SK-N-SH treated with all-trans-retinoic acid at 6 μM for 48 hours (cell line): ENCODE data around the gene ADH5.
"Not testable (repeated sequence)": the region's sequence is repeated elsewhere in the genome, so short reads cannot be mapped to it uniquely, and the experiment has no call there.

Experiments
- ARNTL ChIP-seq: fragments of 450-650 bp; formaldehyde crosslinking; IDR thresholded peaks from 2 replicates; pipeline ENCODE4 v1.5.0; 2020; ENCODE audit warnings: low read depth, mild to moderate bottlenecking, moderate library complexity, borderline replicate concordance
- GLIS3 ChIP-seq: fragments of 250-450 bp; sonication (Bioruptor Pico); IDR thresholded peaks from 2 replicates; pipeline ENCODE4 v1.5.0; 2020; ENCODE audit warnings: mild to moderate bottlenecking, moderate library complexity
- OSR1 ChIP-seq: fragments of 250-450 bp; sonication (Bioruptor Pico); IDR thresholded peaks from 2 replicates; pipeline ENCODE4 v1.8.0; 2022; ENCODE audit warnings: moderate library complexity, mild to moderate bottlenecking, inconsistent platforms
- PPARA ChIP-seq: fragments of 250-450 bp; sonication (Bioruptor Pico); IDR thresholded peaks from 2 replicates; pipeline ENCODE4 v1.5.0; 2020; ENCODE audit warnings: mild to moderate bottlenecking, borderline replicate concordance
- SNAI2 ChIP-seq: fragments of 250-450 bp; sonication (Bioruptor Pico); IDR thresholded peaks from 2 replicates; pipeline ENCODE4 v1.5.0; 2020; ENCODE audit warnings: mild to moderate bottlenecking, moderate library complexity
- TCF4 ChIP-seq: fragments of 250-450 bp; sonication (Bioruptor Pico); IDR thresholded peaks from 2 replicates; pipeline ENCODE4 v1.8.0; 2021; ENCODE audit warnings: mild to moderate bottlenecking, moderate library complexity, borderline replicate concordance
- TOX ChIP-seq: fragments of 250-450 bp; sonication (Bioruptor Pico); IDR thresholded peaks from 2 replicates; pipeline ENCODE4 v1.8.0; 2021; ENCODE audit warnings: mild to moderate bottlenecking, moderate library complexity, borderline replicate concordance
- ZC3H10 ChIP-seq: fragments of 250-450 bp; sonication (Bioruptor Pico); IDR thresholded peaks from 2 replicates; pipeline ENCODE4 v1.5.1; 2021; ENCODE audit warnings: mild to moderate bottlenecking, moderate library complexity
- ZFP3 ChIP-seq: fragments of 250-450 bp; sonication (Bioruptor Pico); IDR thresholded peaks from 2 replicates; pipeline ENCODE4 v1.5.0; 2020; ENCODE audit warnings: mild to moderate bottlenecking, moderate library complexity
- ZNF70 ChIP-seq: fragments of 450-650 bp; formaldehyde crosslinking; IDR thresholded peaks from 2 replicates; pipeline ENCODE4 v1.5.0; 2020; ENCODE audit warnings: mild to moderate bottlenecking, moderate library complexity
- ZNF8 ChIP-seq: fragments of 450-650 bp; formaldehyde crosslinking; IDR thresholded peaks from 2 replicates; pipeline ENCODE4 v1.5.0; 2020; ENCODE audit warnings: mild to moderate bottlenecking, moderate library complexity
- TF ChIP-seq, protein P1 (sequence below): fragments of 250-450 bp; sonication (Bioruptor Pico); IDR thresholded peaks from 2 replicates; pipeline ENCODE4 v1.8.0; 2021; ENCODE audit warnings: low read depth, mild to moderate bottlenecking, moderate library complexity, borderline replicate concordance
- TF ChIP-seq, protein P2 (sequence below): fragments of 250-450 bp; sonication (Bioruptor Pico); IDR thresholded peaks from 2 replicates; pipeline ENCODE4 v1.8.0; 2020; ENCODE audit warnings: mild to moderate bottlenecking, moderate library complexity, borderline replicate concordance

DNA sequence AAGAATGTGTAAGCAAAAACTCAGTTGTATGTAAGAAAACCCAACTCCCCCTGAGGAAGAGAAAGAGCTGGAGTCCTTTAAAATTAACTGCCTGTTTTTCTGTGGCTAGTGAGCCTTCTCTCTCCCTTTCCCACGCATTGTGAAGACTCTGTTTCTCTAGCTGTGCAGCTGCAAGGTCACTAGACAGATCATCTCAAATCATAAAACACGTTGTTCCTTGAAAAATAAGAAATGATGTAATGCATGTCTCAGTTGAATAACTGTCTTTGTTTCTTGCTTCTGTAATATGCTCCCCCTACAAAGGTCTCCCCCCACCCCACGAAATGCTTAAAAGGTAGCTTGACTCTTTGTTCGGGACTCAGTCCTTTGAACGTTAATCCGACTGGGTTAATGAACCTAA is 7.7 kb downstream of the ADH5 start:
- TF ChIP-seq OSR1 (CRISPR knock-in tag); TOX (CRISPR knock-in tag); ZNF70 (CRISPR knock-in tag); ARNTL (CRISPR knock-in tag); ZFP3 (CRISPR knock-in tag); ZC3H10 (CRISPR knock-in tag); GLIS3 (CRISPR knock-in tag); SNAI2; ZNF8 (CRISPR knock-in tag); PPARA; TCF4: not testable (repeated sequence)
- TF ChIP-seq, protein P1, sequence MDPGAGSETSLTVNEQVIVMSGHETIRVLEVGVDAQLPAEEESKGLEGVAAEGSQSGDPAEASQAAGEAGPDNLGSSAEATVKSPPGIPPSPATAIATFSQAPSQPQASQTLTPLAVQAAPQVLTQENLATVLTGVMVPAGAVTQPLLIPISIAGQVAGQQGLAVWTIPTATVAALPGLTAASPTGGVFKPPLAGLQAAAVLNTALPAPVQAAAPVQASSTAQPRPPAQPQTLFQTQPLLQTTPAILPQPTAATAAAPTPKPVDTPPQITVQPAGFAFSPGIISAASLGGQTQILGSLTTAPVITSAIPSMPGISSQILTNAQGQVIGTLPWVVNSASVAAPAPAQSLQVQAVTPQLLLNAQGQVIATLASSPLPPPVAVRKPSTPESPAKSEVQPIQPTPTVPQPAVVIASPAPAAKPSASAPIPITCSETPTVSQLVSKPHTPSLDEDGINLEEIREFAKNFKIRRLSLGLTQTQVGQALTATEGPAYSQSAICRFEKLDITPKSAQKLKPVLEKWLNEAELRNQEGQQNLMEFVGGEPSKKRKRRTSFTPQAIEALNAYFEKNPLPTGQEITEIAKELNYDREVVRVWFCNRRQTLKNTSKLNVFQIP (CRISPR knock-in tag): not testable (repeated sequence)
- TF ChIP-seq, protein P2, sequence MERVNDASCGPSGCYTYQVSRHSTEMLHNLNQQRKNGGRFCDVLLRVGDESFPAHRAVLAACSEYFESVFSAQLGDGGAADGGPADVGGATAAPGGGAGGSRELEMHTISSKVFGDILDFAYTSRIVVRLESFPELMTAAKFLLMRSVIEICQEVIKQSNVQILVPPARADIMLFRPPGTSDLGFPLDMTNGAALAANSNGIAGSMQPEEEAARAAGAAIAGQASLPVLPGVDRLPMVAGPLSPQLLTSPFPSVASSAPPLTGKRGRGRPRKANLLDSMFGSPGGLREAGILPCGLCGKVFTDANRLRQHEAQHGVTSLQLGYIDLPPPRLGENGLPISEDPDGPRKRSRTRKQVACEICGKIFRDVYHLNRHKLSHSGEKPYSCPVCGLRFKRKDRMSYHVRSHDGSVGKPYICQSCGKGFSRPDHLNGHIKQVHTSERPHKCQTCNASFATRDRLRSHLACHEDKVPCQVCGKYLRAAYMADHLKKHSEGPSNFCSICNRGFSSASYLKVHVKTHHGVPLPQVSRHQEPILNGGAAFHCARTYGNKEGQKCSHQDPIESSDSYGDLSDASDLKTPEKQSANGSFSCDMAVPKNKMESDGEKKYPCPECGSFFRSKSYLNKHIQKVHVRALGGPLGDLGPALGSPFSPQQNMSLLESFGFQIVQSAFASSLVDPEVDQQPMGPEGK (CRISPR knock-in tag): not testable (repeated sequence)
